GM18873 (cell line): ENCODE data around the gene SEMA4C.

Experiments
- ATAC-seq: cut with Tn5 transposase; IDR thresholded peaks from one replicate; pipeline ENCODE4 v1.9.1; 2021; ENCODE audit warnings: mild to moderate bottlenecking, moderate library complexity, moderate number of reproducible peaks; ENCODE audit not compliant: unreplicated experiment, low FRiP score

The SEMA4C gene, protein sequence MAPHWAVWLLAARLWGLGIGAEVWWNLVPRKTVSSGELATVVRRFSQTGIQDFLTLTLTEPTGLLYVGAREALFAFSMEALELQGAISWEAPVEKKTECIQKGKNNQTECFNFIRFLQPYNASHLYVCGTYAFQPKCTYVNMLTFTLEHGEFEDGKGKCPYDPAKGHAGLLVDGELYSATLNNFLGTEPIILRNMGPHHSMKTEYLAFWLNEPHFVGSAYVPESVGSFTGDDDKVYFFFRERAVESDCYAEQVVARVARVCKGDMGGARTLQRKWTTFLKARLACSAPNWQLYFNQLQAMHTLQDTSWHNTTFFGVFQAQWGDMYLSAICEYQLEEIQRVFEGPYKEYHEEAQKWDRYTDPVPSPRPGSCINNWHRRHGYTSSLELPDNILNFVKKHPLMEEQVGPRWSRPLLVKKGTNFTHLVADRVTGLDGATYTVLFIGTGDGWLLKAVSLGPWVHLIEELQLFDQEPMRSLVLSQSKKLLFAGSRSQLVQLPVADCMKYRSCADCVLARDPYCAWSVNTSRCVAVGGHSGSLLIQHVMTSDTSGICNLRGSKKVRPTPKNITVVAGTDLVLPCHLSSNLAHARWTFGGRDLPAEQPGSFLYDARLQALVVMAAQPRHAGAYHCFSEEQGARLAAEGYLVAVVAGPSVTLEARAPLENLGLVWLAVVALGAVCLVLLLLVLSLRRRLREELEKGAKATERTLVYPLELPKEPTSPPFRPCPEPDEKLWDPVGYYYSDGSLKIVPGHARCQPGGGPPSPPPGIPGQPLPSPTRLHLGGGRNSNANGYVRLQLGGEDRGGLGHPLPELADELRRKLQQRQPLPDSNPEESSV

DNA sequence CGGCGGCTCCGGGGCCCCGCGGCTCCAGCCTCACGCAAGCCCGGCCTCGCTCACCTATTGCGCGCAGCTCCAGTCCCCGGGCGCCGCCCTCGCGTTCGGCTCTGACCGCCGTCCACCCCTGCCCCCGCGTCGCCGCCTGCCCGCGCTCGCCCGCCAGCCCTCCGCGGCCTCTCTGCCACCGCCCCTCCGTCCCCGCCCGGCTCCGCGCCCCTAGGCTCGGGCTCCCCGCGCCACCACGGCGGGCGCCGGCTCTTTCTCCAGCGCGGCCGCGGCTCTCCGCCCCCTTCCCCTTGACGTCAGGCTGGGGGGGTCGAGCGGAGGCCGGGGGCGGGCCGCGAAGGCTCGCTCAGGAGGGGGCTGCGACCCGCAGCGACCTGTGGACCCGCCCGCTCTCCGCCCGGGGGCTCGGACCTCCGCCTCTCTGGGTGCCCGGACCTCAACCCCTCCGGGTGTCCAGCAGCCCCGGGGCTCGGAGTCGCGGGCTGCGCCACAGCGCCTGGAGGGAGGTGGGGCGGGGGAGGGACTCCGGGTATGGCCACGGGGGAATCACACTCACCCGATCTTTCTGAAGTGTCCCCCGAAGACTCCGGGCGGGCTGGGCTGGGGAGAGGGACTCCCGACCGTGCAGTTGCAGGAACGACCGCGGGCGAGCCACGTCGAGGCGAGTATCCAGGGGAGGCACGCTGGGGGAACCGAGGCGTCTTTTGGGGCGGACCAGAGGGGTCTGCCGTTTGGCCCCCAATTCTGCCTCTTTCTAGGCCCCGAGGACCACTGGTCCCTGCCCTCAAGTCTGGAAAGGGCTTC, at the start of gene SEMA4C:
TSS of gene SEMA4C (minus strand) at position 259 of the 804 bp plus-strand sequence. CDS start 2,194 bp downstream, outside the sequence.
- no peak for ATAC-seq

DNA sequence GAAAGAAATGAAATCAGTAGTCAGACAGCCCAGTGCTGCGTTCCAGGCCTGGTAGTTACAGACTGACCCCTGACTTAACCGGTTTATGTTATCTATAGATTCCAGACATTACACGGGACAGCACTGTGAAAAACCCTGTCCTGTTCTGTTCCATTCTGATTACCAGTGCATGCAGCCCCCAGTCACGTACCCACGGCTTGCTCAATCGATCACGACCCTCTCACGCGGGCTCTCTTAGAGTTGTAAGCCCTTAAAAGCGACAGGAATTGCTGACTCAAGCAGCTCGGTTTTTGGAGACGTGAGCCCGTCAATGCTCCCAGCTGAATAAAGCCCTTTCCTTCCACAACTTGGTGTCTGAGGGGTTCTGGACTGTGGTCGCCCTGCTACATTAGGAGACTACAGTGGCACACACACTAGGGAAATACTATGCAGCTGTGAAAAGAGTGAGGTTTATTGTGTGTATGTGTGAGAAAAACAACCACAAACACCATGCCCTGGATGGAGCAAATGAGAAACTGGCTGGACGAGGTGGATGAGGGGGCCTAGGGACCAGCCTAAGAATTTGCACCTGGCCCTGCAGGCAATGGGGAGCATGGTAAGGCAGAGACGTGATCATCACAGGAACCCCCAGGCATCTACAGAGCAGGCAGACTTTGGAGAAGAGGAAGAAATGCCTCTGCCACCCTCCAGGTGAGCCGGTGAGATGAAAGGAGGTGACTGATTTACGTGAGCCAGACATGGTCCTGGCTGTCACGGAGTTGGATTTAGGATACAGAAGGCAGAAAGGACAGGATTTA, 49.1 kb upstream of the SEMA4C start:
- ATAC-seq, result no peak

DNA sequence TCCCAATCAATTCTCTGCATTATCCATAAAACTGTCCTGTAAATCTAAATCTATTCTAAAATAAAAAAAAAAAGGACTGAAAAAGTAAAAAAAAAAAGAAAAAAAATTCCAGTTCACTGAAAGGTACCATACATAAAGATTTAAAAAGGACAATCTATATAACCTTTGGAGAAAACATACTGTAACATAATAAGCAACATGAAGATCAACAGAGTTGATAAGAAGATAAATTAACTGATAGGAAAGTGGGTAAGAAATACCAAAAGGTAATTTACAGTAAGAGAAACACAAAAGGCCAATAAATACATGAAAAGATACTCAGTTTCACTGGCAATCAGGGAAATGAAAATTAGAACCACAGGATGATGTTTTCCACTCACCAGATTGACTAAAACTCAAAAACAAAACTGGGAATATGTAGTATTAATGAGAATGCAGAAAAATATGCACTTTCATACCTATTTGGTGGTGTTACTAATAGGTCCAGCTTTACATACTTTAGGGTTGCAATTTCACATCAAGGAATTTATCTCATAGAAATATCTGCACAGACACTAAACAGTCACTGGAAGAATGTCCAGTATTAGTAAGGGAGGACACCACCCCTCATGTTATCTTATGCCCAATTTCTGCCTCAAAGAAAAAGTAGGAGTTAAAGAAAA, 48.3 kb upstream of the SEMA4C start:
- ATAC-seq, result no peak

DNA sequence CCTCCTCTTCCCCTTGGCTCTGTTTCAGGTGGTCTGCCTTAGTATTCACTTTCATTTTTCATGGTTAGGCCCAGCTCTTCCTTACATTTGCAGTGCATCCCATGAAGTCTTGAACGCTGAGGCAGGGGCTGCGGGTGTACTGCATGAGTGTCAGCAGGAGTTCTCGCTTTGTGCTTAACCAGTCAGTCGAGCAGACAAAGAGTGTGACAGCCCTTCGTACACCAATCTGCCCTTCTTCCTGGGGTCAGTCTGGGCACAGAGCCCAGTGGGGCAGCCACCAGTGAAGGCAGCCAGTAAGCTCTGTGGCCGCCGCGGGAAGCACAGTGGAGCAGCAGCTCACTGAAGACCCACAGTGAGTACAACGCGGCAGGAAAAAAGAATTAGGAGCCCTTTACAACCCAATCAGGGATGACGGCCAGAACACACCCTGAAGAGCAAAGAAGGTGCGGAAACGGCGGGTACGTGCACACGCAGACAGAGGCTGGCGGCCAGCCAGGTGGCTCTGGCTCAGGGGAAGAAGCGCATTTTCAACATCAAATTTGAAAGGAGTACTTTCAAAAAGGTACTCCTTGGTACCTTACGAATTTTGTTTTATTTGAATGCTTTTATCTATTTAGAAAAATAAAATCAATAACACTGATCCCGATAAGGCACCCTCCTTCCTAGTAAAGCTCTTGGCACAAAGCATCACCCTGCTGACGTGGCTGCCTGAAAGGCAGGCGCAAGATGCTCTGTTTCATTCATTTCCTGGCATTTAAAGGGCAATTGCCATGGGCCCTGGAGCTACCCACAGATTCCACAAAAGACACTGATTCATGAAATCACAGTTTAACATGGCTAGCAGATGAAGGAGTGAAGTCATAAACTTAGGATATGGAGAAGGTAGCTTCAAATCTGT, 47.0 kb upstream of the SEMA4C start:
- ATAC-seq, result no peak

DNA sequence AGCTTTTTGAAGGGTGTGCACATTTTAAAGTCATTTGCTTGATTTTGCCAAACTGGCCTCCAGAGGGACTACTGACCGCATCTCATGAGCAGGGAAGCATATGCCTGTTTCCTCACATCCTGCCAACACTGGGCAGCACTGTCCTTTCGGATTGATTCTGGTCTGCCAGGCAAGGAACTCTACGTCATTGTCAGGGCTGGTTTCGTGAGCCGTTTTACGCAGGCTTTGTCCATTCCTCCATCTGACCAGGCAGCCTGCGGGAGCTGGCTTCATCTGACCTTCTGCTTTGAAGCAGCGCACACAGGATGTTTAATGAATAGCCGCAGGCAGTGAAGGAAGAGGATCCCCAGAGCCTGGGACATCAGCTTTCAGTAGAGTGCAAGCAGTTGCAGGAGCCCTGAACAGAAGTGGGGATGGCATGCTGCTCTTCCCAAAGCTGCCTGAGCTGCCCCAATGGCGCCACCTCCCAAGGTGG, 46.3 kb upstream of the SEMA4C start:
- ATAC-seq, result no peak

DNA sequence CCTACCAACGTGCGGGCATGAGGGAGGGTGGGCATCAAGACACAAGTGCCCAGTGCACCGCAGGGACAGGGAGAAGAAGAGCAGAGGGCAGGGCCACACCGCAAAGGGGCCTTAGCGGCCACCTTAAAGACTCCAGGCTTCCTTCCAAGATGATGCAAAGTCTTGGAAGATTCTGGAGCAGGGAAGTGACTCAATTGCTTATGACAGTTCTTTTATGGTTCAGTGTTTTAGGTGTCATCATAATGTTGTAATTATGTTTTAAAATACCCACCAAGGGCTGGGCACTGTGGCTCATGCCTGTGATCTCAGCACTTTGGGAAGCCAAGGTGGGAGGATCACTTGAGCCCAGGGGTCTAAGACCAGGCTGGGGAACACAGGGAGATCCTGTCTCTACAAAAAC, 44.5 kb upstream of the SEMA4C start:
- ATAC-seq, result no peak

DNA sequence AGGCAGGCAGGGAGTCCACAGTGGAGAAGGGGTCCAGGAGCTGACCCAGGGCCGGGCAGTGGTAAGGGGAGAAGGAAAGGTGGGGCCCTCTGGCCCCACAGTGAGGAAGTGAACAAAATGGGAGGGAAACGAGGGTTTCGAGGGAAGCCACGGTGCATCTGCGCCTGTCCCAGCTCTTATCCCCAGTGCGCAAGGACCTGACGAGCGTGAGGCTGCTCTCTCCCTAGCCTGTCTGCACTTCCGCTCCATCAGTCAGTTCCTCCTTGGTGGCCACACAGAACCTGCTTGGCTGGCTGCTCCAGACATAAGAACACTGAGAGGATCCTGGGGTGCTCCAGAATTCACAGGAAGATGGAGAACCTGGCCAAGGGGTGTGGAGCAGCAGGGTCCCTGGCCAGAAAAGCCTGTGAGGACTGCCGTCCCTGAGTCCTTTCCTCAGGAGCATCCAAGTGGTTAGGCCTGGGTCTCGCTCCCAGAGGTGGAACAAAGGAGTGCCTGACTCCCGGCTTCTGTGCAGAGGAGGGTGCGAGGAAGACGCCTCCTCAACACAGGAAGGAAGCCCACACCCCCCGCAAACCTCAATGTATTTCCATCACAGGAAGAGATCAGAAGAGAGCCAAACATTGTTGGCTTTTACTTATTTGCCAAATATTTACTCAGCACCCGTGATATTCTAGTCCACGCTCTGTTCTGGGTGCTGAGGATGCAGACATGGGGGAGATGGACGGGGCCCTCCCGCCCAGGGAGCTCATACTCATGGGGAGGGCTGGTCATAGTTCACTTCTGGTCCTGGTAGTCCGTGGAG, 43.7 kb upstream of the SEMA4C start:
- no peak for ATAC-seq

DNA sequence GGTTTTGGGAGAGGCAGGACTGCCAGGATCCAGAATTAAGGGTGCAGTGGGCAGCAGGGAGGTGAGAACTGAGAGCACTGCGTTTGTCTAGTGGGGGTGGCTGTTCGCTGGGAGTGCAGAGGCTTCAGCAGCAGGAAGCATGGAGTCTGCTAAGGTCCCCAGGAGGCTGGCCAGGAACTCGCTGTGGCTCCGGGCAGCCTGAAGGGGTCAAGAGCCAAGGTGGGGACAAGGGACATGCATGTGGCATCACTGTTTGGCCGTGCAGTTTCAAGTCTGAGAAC, 43.2 kb upstream of the SEMA4C start:
- ATAC-seq, result no peak

DNA sequence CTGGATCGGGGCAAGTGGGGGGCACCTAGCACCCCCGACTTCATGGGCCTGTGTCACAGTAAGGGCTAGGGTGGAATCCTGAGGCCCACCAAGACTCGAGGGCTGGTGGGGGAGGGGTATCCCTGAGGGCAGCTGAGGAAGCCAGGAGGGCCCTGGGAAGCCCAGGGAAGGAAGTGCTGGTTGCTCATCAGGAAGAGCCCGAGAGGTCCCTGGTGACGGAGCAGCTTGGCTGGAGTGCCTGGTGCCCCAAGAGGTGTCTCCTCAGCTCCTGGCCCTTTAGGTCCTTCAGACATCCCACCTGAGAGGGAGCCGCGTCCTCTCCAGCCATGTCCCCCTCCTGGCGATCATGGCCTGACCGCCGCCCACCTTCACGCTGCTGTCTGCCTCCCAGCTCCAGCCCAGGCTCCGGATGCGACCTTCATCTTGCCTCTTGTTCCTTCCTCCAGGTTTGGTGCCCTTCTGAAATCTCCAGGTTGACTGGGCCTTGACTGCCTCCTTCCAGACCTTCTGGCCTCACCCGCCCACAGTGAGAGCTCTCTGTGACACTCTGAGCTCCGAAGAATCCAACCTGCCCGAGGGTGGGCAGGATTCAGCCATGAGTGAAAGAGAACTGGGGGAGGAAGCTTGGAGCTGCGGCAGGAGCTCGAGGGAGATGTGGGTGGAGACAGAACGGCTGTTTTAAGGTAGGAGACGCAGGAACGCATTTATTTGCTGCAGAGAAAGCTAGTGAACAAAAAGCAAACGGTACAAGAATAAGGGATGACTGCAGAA, 42.7 kb upstream of the SEMA4C start:
- no peak for ATAC-seq

DNA sequence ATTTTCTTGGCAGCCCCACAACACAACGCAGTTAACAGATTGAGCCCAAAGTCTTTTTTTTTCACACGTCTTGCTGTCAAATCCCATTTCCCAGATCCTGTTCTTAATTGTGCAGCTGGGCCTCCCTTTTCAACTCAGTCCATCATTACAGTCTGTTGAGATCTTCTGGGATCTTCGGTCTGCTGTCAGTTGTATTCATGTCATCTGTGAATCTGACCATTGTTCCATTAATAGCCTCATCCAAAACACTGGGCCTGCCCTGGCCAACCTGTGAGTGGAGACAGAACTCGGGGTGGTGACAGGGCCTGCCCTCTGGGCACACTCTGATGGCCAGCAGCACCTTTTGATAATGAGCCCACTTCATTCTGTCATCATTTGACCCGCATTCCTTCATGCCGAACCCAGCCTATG, 39.7 kb upstream of the SEMA4C start:
- no peak for ATAC-seq

DNA sequence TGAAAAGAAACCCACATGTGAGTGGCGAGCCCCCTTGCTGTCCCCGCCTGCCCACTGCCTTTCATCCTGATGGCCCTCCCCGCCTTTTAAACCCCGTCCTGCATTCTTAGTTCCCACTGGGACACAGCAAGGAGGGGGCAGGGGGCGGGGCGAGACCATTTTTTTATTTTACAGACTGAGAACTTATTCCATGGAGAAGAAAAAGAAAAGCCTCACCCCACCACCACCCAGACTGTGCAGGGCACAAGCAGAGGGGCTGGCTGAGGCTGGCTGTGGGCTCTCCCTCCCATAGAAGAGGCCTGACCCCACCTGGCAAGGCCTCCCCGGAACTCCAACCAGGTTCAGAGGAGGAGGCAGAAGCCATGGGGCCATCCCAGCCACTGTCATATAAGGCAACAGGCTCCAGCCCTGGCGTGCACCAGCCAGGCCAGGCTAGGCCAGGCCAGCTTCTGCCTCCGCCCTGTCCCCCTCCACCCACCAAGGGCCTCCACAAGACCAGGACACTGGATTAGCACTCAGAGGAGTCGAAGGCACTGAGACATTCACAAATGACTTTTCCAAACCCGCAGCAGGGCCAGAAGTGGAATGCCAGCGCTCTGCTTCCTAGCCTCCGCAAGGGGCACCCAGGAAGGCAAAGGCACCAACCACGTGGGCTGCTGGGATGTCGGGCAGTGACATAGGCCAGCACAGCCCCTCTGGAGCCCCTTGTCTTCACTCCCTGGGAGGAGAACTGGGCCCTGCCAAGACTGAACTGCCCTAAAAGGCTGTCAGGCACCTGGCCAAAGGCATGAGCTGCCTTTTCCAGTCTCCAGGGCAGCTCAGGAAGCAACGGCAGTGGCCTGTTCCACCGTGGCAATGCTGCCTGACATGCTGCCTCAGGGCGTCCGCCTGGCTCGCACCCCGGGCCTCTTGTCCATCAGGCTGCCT, 37.5 kb upstream of the SEMA4C start:
- no peak for ATAC-seq

DNA sequence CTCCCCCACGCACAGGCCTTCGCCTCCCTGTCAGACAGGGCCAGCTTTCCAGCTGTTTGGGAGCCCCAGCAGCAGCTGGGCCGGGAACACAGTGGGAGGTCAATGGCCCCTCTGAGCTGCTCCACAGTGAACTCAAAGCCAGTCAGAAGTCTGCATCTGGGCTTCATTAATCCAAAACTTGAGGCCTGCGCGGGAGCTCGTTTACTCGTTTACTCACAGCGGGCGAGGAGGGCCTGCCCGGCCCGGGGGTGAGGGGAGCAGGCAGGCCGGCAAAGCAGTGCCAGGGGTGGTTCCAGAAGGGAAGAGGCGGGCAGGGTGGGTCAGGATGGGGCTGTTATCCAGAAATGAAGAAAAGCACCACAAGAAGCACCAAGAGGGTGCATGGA, 36.8 kb upstream of the SEMA4C start:
- no peak for ATAC-seq

DNA sequence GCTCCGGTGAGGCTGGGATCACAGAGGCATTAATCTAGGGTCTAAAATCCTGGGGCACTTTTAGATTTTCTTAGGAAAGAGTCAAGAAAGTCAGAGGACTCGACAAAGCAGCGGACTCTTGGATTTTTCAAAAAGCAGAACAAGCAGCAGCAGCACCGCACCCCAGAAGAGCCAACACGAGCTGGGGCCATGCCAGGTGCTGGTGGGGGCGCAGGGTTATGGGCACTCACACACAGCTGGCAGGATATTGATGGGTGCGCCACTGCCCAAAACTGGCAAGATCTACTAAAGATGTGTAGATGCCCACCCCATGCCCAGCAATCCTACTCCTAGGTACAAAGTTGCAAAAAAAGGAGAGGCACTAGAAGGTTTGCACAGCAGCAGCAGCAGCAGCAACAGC, 33.9 kb upstream of the SEMA4C start:
- ATAC-seq, result no peak

DNA sequence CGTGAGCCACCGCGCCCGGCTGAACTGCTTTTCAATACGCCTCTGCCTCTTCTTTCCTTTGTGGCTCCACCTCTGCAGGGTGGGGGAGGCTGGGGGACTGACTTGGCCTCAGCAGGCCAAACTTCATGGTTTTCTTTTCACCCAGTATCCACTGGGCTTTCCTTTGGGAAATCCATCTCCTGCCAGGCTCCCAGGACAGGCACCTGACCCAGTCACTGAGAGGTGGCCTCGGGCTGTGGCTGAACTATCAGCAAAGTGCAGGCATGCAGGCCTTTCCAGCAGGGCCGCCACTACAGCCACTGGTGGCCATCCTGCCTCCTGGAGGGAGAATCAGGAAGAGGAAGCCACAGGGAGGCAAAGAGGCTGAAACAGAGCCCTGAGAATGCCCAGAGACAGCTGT, 33.4 kb upstream of the SEMA4C start:
- no peak for ATAC-seq

DNA sequence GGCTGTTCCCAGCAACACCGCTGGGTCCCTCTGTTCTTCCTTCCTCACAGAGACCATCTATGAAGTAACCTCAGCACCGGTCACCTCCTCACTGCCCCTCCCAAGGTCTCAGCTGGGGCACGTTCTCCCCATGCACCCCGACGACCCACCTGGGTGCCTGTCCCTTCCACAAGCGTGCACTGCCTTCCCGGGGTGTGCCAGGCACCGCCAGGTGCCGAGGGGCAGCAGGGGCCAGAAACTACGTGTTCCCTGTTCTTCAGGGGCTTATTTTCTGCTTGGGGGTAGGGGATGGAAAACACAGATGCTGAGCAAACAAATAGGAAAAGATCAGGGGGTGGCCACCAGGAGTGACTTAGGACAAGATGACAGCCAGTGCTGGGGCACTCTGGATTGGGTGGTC, 30.4 kb upstream of the SEMA4C start:
- no peak for ATAC-seq

DNA sequence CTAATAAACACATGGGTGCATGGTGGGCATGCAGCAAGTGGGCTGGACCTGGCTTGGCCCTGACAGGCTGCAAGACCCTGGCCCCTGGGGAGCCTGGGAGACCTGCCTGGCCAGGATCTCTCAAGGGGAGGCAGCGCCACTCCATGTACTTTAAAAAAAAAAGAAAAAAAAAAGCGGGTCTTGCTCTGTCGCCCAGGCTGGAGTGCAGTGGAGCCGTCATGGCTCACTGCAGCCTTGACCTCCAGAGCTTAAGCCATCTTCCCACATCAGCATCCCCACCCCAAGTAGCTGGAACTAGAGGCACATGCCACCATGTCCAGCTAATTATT, 29.5 kb upstream of the SEMA4C start:
- no peak for ATAC-seq
